Adrenal gland (tissue), 12 donors: ENCODE results near the gene EGLN2. TPM values are rescaled to one million over a fixed set of nuclear protein-coding genes. Genes with fewer than 3 reads are reported as not detected.

ENCODE experiments used
- DNase-seq, 7 donors: peaks; one replicate each; pipeline ENCODE4 v3.0.0-alpha.2; 2019 to 2020
- H3K27ac ChIP-seq, 5 donors: fragments of 200-600 bp; sonication (generic) in 4 of 5; 1 replicate in 3 of 5; 2 replicates in 2 of 5; pipeline versions ENCODE4 v1.5.1 to v1.8.0; 2016 to 2020; ENCODE audit warnings: mild to moderate bottlenecking in 1 of 5
- H3K27me3 ChIP-seq: fragments of 200-600 bp; 2 replicates; pipeline ENCODE4 v1.8.0; 2021
- H3K36me3 ChIP-seq, 2 donors: fragments of 200-600 bp; replicated peaks in 1 of 2; 1 replicate in 1 of 2; 2 replicates in 1 of 2; pipeline versions ENCODE4 v1.5.1 to v1.8.0; 2018 to 2022
- H3K4me1 ChIP-seq, 2 donors: fragments of 200-600 bp; replicated peaks in 1 of 2; 1 replicate in 1 of 2; 2 replicates in 1 of 2; pipeline versions ENCODE4 v1.5.1 to v1.8.0; 2018 to 2021
- H3K4me3 ChIP-seq, 4 donors: fragments of 200-600 bp; sonication (generic) in 3 of 4; one replicate each; pipeline ENCODE4 v1.5.1; 2016 to 2018
- H3K9me3 ChIP-seq, 3 donors: fragments of 200-600 bp; sonication (generic) in 1 of 3; replicated peaks in 1 of 3; 1 replicate in 2 of 3; 2 replicates in 1 of 3; pipeline versions ENCODE4 v1.5.1 to v1.8.0; 2016 to 2021
- CTCF ChIP-seq, 6 experiments: fragments of 450-650 bp in 4 of 6; fragments of 200-600 bp in 2 of 6; sonication (generic) in 1 of 6; IDR thresholded peaks; 1 replicate in 5 of 6; 2 replicates in 1 of 6; pipeline versions ENCODE4 v1.5.1 to v1.8.0; 2016 to 2021; ENCODE audit warnings: antibody characterized with exemption in 6 of 6, mild to moderate bottlenecking in 2 of 6, moderate library complexity in 1 of 6
- POLR2A ChIP-seq, 2 donors: fragments of 450-650 bp; IDR thresholded peaks; one replicate each; pipeline ENCODE4 v1.6.1; 2017; ENCODE audit warnings: antibody characterized with exemption in 2 of 2, mild to moderate bottlenecking in 2 of 2, moderate library complexity in 1 of 2
- WGBS, 4 donors: extraction: QIAGEN DNeasy Blood & Tissue Kit in 2 of 4; methylation state at CpG; one replicate each; pipeline versions ENCODE4 v1.1.5 to v1.1.7; 2013 to 2017; 5-methylcytosine and 5-hydroxymethylcytosine counted together
- intact Hi-C, 2 donors: fragments of 100-400 bp; cut with DNase I; formaldehyde crosslinking; loops; one replicate each; pipeline versions ENCODE4 v1.14.1 to v1.15.0; 2022 to 2023
- polyA plus RNA-seq, 3 donors: library from polyadenylated mRNA; stranded (reverse); fragments of 200-250 nt in 2 of 3; fragments of 350-450 nt in 1 of 3; fragmentation: Illumina TruSeq in 1 of 3; extraction: RNeasy Lipid Tissue Mini Kit (QIAGEN cat#74804) in 1 of 3; gene quantifications; one replicate each; pipeline ENCODE4 v1.2.3, GENCODE V29; 2013 to 2014
- total RNA-seq, 9 donors: library from RNA; depleted of rRNA in 4 of 9; stranded (reverse); fragments of >200 nt in 4 of 9; fragments of 120-200 nt in 1 of 9; fragmentation: NEBNext Ultra II Directional in 1 of 9; extraction: Animal tissue kit (Norgen Biotek cat#: 25700) in 1 of 9; gene quantifications; one replicate each; pipeline versions ENCODE4 v1.1.0 to v1.2.4, GENCODE V29; 2013 to 2023
- donor health status: healthy with polysubstance abuse.
- donor health status: Bipolar disorder and iron deficiency.
- donor health status: DM: yes; HTN: yes; CAD: no.
- donor health status: DM: no; HTN: no; CAD: no.
- donor health status: DM: no; HTN: no; CAD: no.
- donor health status: DM: yes; HTN: yes; CAD: no.

Gene EGLN2
- total and polyA plus RNA-seq, 12 donors = 53.1 to 169 (median 104) TPM

GRCh38 chr19:40800997-40801377, 2.0 kb downstream of the EGLN2 start:
- peak in 1 of 7 donors; percentile 48 for DNase-seq
- 60 to 87% (median 75%) methylated on average over 3 to 27 of the region's 27 CpGs for WGBS, 4 donors
- Histone ChIP-seq H3K27me3 (no peaks in the 10 kb centered on the region), H3K27ac (peak overlapping the region in 4 of 5 donors; percentile 14 to 94 (median 60)), H3K9me3 (no peaks in the 10 kb centered on the region), H3K4me3 (peak overlapping the region in 1 of 4 donors; percentile 87), H3K36me3 (peaks cover 0 to 14% of the 10 kb centered on the region in 2 donors), H3K4me1 (peaks cover 57 to 71% of the 10 kb centered on the region in 2 donors)
- intact Hi-C loops = loop anchor here in 1 of 2 donors (5.0 kb wide), 1 partner anchor 139 kb away; no protein-coding TSS in a partner anchor
- TF ChIP-seq CTCF (IDR thresholded peaks at IDR 0.05) = no peak
- no peak for TF ChIP-seq POLR2A (IDR thresholded peaks at IDR 0.05)

GRCh38 chr19:40801426-40802299, 2.7 kb downstream of the EGLN2 start:
- DNase-seq = no peak
- H3K36me3 ChIP-seq = peaks cover 0 to 14% of the 10 kb centered on the region in 2 donors
- peak overlapping the region in 4 of 5 donors; percentile 4 to 94 (median 77) for H3K27ac ChIP-seq
- intact Hi-C loops = loop anchor here in 1 of 2 donors (5.0 kb wide), 1 partner anchor 139 kb away; no protein-coding TSS in a partner anchor
- peak overlapping the region in 1 of 4 donors; percentile 87 for H3K4me3 ChIP-seq
- WGBS, 4 donors = 14 to 29% (median 23%) methylated on average over 6 to 13 of the region's 13 CpGs
- H3K9me3 ChIP-seq = no peaks in the 10 kb centered on the region
- H3K4me1 ChIP-seq = peaks cover 57 to 77% of the 10 kb centered on the region in 2 donors
- H3K27me3 ChIP-seq = no peaks in the 10 kb centered on the region
- TF ChIP-seq CTCF (IDR thresholded peaks at IDR 0.05) = no peak
- no peak for TF ChIP-seq POLR2A (IDR thresholded peaks at IDR 0.05)

- WGBS, 4 donors = 11 to 23% (median 13%) methylated on average over 5 to 11 of the region's 11 CpGs
- Histone ChIP-seq H3K4me1 (peaks cover 57 to 83% of the 10 kb centered on the region in 2 donors), H3K27ac (peak overlapping the region; percentile 4 to 94 (median 60)), H3K4me3 (peak overlapping the region in 1 of 4 donors; percentile 6), H3K9me3 (no peaks in the 10 kb centered on the region), H3K27me3 (no peaks in the 10 kb centered on the region), H3K36me3 (peaks cover 0 to 19% of the 10 kb centered on the region in 2 donors)
- TF ChIP-seq POLR2A (IDR thresholded peaks at IDR 0.05) (no peak), CTCF (IDR thresholded peaks at IDR 0.05) (no peak)
- intact Hi-C loops = loop anchor here in 1 of 2 donors (5.0 kb wide), 1 partner anchor 140 kb away; no protein-coding TSS in a partner anchor
- DNase-seq = peak in 6 of 7 donors; percentile 56 to 81 (median 62)
Measured at GRCh38 chr19:40802300-40803169, 3.5 kb downstream of the EGLN2 start.
